OCI-LY1 (cell line): ENCODE data around the gene RPH3AL.

Experiments used
- H2AFZ ChIP-seq: fragments of 200-600 bp; sonication (generic), shearing (Covaris generic); 2 replicates; pipeline ENCODE4 v1.6.0; 2014; ENCODE audit warnings: antibody characterized with exemption, mild to moderate bottlenecking, low read length
- H3F3A ChIP-seq: fragments of 200-600 bp; sonication (generic), shearing (Covaris generic); 2 replicates; pipeline ENCODE4 v1.6.0; 2014; ENCODE audit warnings: mild to moderate bottlenecking, antibody characterized with exemption, low read length, moderate library complexity; ENCODE audit not compliant: insufficient read depth
- H3K27ac ChIP-seq: fragments of 200-600 bp; sonication (generic); 2 replicates; pipeline ENCODE4 v1.5.1; 2014; ENCODE audit warnings: low read length, mixed run types, mild to moderate bottlenecking, low read depth; ENCODE audit not compliant: poor library complexity, severe bottlenecking
- H3K27me3 ChIP-seq: fragments of 200-600 bp; sonication (generic); 2 replicates; pipeline ENCODE4 v1.6.0; 2014; ENCODE audit warnings: antibody characterized with exemption, mild to moderate bottlenecking, low read length, moderate library complexity; ENCODE audit not compliant: insufficient read depth
- H3K36me3 ChIP-seq: fragments of 200-600 bp; sonication (generic); 2 replicates; pipeline ENCODE4 v1.6.1; 2014; ENCODE audit warnings: mild to moderate bottlenecking, antibody characterized with exemption, low read length, moderate library complexity, mixed read lengths; ENCODE audit not compliant: insufficient read depth
- H3K4me1 ChIP-seq: fragments of 200-600 bp; sonication (generic); 2 replicates; pipeline ENCODE4 v1.5.1; 2014; ENCODE audit warnings: mild to moderate bottlenecking, low read length, moderate library complexity; ENCODE audit not compliant: insufficient read depth, severe bottlenecking
- H3K4me2 ChIP-seq: fragments of 200-600 bp; sonication (generic), shearing (Covaris generic); 2 replicates; pipeline ENCODE4 v1.6.1; 2014; ENCODE audit warnings: low read length
- H3K4me3 ChIP-seq: fragments of 200-600 bp; sonication (generic); 2 replicates; pipeline ENCODE4 v1.5.1; 2014; ENCODE audit warnings: low read length, low read depth, mild to moderate bottlenecking, mixed read lengths; ENCODE audit not compliant: poor library complexity, severe bottlenecking
- H3K79me2 ChIP-seq: fragments of 200-600 bp; shearing (Covaris generic); 2 replicates; pipeline ENCODE4 v1.6.1; 2016; ENCODE audit warnings: mixed run types, low read length, mixed read lengths; ENCODE audit not compliant: insufficient read depth
- H3K9ac ChIP-seq: fragments of 200-600 bp; sonication (generic), shearing (Covaris generic); 2 replicates; pipeline ENCODE4 v1.6.1; 2014; ENCODE audit warnings: mild to moderate bottlenecking, low read length, mixed read lengths
- H3K9me2 ChIP-seq: fragments of 200-600 bp; sonication (generic), shearing (Covaris generic); 2 replicates; pipeline ENCODE4 v1.6.1; 2014; ENCODE audit warnings: low read depth, mild to moderate bottlenecking, low read length, mixed read lengths
- H3K9me3 ChIP-seq: fragments of 200-600 bp; shearing (Covaris generic); 2 replicates; pipeline ENCODE4 v1.6.1; 2014; ENCODE audit warnings: low read length, mixed read lengths
- H4K20me1 ChIP-seq: fragments of 200-600 bp; sonication (generic), shearing (Covaris generic); 2 replicates; pipeline ENCODE4 v1.6.0; 2016; ENCODE audit warnings: mild to moderate bottlenecking, low read length; ENCODE audit not compliant: insufficient read depth
- EZH2 ChIP-seq: fragments of 200-600 bp; sonication (generic), shearing (Covaris generic); IDR thresholded peaks from 2 replicates; pipeline ENCODE4 v1.8.0; 2017; ENCODE audit warnings: borderline replicate concordance, mixed run types, mild to moderate bottlenecking, antibody characterized with exemption, low read length, moderate library complexity, mixed read lengths
- TF ChIP-seq, protein P1 (sequence below): fragments of 200-600 bp; sonication (generic), shearing (Covaris generic); IDR thresholded peaks from 2 replicates; pipeline ENCODE4 v1.5.1; 2017; ENCODE audit warnings: mild to moderate bottlenecking, antibody characterized with exemption, low read length, moderate library complexity, mixed read lengths

RPH3AL gene

DNA sequence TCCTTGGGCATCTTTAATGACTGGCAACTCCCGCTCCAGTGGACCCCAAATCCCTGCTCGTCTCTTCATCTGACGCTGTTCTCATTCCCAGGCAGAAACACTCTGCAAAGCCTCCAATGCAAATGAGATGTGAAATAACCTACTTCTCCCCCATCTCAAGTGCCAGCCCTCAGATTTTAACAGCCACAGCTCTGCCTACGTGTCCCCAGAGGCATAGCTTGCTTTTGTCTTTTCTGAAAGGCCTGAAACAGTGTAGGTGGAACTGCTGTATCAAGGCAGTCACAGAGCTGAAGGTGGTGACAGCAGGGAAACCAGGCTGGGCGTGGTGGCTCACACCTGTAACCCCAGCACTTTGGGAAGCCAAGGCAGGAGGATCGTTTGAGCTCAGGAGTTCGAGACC is 14.7 kb downstream of the RPH3AL start:
- Histone ChIP-seq H4K20me1 (no peaks in the 10 kb centered on the region), H3K9me2 (no peaks in the 10 kb centered on the region), H3K27me3 (peaks cover 10% of the 10 kb centered on the region), H2AFZ (no peak overlapping the region), H3K4me2 (no peak overlapping the region), H3K79me2 (no peaks in the 10 kb centered on the region), H3K9me3 (no peaks in the 10 kb centered on the region), H3K4me1 (no peaks in the 10 kb centered on the region), H3F3A (no peaks in the 10 kb centered on the region), H3K27ac (no peak overlapping the region), H3K36me3 (no peaks in the 10 kb centered on the region), H3K9ac (no peak overlapping the region), H3K4me3 (no peak overlapping the region)
- no peak for TF ChIP-seq EZH2
- TF ChIP-seq, protein P1, sequence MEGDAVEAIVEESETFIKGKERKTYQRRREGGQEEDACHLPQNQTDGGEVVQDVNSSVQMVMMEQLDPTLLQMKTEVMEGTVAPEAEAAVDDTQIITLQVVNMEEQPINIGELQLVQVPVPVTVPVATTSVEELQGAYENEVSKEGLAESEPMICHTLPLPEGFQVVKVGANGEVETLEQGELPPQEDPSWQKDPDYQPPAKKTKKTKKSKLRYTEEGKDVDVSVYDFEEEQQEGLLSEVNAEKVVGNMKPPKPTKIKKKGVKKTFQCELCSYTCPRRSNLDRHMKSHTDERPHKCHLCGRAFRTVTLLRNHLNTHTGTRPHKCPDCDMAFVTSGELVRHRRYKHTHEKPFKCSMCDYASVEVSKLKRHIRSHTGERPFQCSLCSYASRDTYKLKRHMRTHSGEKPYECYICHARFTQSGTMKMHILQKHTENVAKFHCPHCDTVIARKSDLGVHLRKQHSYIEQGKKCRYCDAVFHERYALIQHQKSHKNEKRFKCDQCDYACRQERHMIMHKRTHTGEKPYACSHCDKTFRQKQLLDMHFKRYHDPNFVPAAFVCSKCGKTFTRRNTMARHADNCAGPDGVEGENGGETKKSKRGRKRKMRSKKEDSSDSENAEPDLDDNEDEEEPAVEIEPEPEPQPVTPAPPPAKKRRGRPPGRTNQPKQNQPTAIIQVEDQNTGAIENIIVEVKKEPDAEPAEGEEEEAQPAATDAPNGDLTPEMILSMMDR: no peak

DNA sequence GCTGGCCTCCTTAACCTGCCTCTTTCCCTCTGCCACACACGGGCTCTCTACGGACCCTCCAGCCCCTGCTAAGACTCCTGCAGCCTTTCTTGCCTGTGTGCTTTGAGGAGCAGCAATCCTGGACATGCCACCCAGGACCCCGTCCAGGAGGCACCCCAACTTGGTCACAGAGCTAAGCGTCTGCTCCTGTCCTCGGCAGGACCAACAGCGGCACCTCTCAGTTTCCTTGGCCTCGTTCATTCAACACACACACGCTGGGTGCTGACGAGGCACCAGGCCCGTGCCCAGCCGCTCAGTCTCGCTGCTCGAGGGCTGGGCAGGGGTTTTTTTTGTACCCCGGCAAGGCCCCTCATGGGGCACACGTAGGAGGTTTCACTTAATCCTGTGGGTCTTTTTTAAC is 15.2 kb downstream of the RPH3AL start:
- Histone ChIP-seq H3K9me3 (no peaks in the 10 kb centered on the region), H3K4me1 (no peaks in the 10 kb centered on the region), H3K4me2 (no peak overlapping the region), H4K20me1 (no peaks in the 10 kb centered on the region), H3F3A (no peaks in the 10 kb centered on the region), H3K27ac (no peak overlapping the region), H3K36me3 (no peaks in the 10 kb centered on the region), H3K9me2 (no peaks in the 10 kb centered on the region), H2AFZ (no peak overlapping the region), H3K27me3 (peaks cover 13% of the 10 kb centered on the region), H3K4me3 (no peak overlapping the region), H3K9ac (no peak overlapping the region), H3K79me2 (no peaks in the 10 kb centered on the region)
- no peak for TF ChIP-seq EZH2
- TF ChIP-seq, protein P1: no peak

DNA sequence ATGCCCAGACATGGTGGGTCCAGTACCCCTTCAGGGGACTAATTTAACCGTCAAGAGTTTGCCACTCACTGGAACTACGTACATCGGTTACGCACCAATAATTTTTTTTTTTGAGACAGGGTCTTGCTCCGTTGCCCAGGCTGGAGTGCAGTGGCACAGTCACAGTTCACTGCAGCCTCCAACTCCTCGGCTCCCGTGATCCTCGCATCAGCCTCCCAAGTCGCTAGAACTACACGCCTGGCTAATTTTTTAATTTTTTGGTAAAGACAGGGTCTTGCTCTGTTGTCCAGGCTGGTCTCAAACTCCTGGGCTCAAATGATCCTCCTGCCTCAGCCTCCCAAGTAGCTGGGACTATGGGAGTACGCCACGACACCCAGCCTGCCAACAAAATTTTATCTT is 15.6 kb downstream of the RPH3AL start:
- no peaks in the 10 kb centered on the region for H3K36me3 ChIP-seq
- H3K9me2 ChIP-seq: no peaks in the 10 kb centered on the region
- H3K9me3 ChIP-seq: no peaks in the 10 kb centered on the region
- TF ChIP-seq, protein P1: no peak
- TF ChIP-seq EZH2: no peak
- no peak overlapping the region for H3K9ac ChIP-seq
- H3F3A ChIP-seq: no peaks in the 10 kb centered on the region
- no peaks in the 10 kb centered on the region for H4K20me1 ChIP-seq
- no peak overlapping the region for H3K4me2 ChIP-seq
- peaks cover 15% of the 10 kb centered on the region for H3K27me3 ChIP-seq
- H3K4me3 ChIP-seq: no peak overlapping the region
- no peaks in the 10 kb centered on the region for H3K4me1 ChIP-seq
- H2AFZ ChIP-seq: no peak overlapping the region
- no peak overlapping the region for H3K27ac ChIP-seq
- H3K79me2 ChIP-seq: no peaks in the 10 kb centered on the region
